ENCODE data around the gene H6PD. TPM values are rescaled to one million over a fixed set of nuclear protein-coding genes. Genes with fewer than 3 reads are reported as not detected.

Gene H6PD
- total RNA-seq, 2 experiments from 2014 or later: 9.3 to 10.4 TPM

GRCh38 chr1:9275567-9276034 lies 41.0 kb downstream of the H6PD start:
- CTCF ChIA-PET: interaction anchor here (0.8 to 4.8 kb wide), 11 partner anchors 9 to 215 kb away, joined by 3 to 36 read pairs (median 4); partner anchors contain the start of gene SPSB1
- Mint-ChIP-seq H3K4me3 (no peak overlapping the region), H3K4me1 (ENCODE audit: low read depth) (peaks cover 35% of the 10 kb centered on the region), H3K36me3 (no peaks in the 10 kb centered on the region), H3K27me3 (peaks cover 6% of the 10 kb centered on the region), H3K27ac (no peak overlapping the region), H3K9me3 (peaks cover 5% of the 10 kb centered on the region)
- intact Hi-C loops (cut with micrococcal nuclease): loop anchor here (2.0 to 5.0 kb wide), 3 partner anchors 13 to 152 kb away; no protein-coding TSS in a partner anchor
- POLR2A ChIA-PET: interaction anchor here (0.6 to 1.3 kb wide), 4 partner anchors 31 to 211 kb away, joined by 3 to 4 read pairs (median 4); no protein-coding TSS in a partner anchor
- DNase-seq: peak; percentile 94

GRCh38 chr1:9278116-9278515 lies 43.5 kb downstream of the H6PD start:
- DNase-seq: no peak
- no peak overlapping the region for H3K27ac Mint-ChIP-seq
- CTCF ChIA-PET: interaction anchor here (0.8 to 4.8 kb wide), 2 partner anchors 12 to 1152 kb away, joined by 3 to 36 read pairs; partner anchors contain the start of gene CENPS
- intact Hi-C loops (cut with micrococcal nuclease): loop anchor here (5.0 kb wide), 2 partner anchors 39 to 149 kb away; no protein-coding TSS in a partner anchor
- peaks cover 5% of the 10 kb centered on the region for H3K9me3 Mint-ChIP-seq
- no peaks in the 10 kb centered on the region for H3K36me3 Mint-ChIP-seq
- POLR2A ChIA-PET: no interaction called here
- no peak overlapping the region for H3K4me3 Mint-ChIP-seq
- H3K4me1 Mint-ChIP-seq (ENCODE audit: low read depth): peaks cover 47% of the 10 kb centered on the region
- peaks cover 11% of the 10 kb centered on the region for H3K27me3 Mint-ChIP-seq

DNA sequence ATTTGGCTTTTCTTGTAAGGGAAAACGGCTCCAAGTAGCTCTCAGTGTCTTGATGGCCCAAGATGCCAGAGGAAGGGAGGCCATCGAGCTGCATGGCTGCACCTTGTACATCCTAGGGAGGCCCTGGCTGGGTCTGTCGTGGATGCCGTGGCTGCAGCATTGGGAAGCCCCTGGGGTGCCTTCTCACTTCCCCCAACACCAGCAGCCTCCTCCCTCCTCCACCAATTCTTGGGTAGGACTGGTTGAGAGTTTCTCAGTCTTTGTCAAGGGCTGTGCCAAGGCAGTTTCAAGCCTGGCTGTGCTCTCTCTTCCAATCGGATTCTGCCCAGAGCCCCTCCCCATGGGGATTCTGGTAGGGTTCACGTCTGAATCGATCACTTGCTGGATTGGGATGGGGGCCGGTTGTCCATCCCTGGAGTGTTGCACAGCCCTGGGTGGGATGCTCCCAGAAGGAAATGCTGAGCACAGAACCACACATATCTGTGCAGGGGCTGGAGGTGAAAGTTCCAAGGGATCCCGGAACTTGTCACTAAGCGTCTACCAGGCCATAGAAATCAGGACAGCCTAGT lies 44.1 kb downstream of the H6PD start:
- ChIA-PET POLR2A (no interaction called here), CTCF (interaction anchor here (1.2 to 4.8 kb wide), 3 partner anchors 10 to 213 kb away, joined by 3 to 36 read pairs (median 5); no protein-coding TSS in a partner anchor)
- DNase-seq: no peak
- Mint-ChIP-seq H3K4me3 (no peak overlapping the region), H3K27me3 (peaks cover 11% of the 10 kb centered on the region), H3K4me1 (ENCODE audit: low read depth) (peaks cover 52% of the 10 kb centered on the region), H3K36me3 (no peaks in the 10 kb centered on the region), H3K27ac (no peak overlapping the region), H3K9me3 (peaks cover 5% of the 10 kb centered on the region)
- intact Hi-C loops (cut with micrococcal nuclease): loop anchor here (5.0 kb wide), 2 partner anchors 39 to 149 kb away; no protein-coding TSS in a partner anchor

GRCh38 chr1:9279172-9279840 lies 44.7 kb downstream of the H6PD start:
- CTCF ChIA-PET: interaction anchor here (1.2 to 2.0 kb wide), 2 partner anchors 10 to 212 kb away, joined by 3 to 5 read pairs; no protein-coding TSS in a partner anchor
- H3K4me3 Mint-ChIP-seq: no peak overlapping the region
- H3K9me3 Mint-ChIP-seq: peaks cover 9% of the 10 kb centered on the region
- H3K27me3 Mint-ChIP-seq: peaks cover 11% of the 10 kb centered on the region
- H3K27ac Mint-ChIP-seq: no peak overlapping the region
- POLR2A ChIA-PET: interaction anchor here (1.3 kb wide), 1 partner anchor 150 kb away, joined by 4 read pairs; no protein-coding TSS in a partner anchor
- H3K4me1 Mint-ChIP-seq (ENCODE audit: low read depth): peaks cover 59% of the 10 kb centered on the region
- intact Hi-C loops (cut with micrococcal nuclease): loop anchor here (5.0 kb wide), 2 partner anchors 38 to 148 kb away; no protein-coding TSS in a partner anchor
- DNase-seq: peak; percentile 52
- no peaks in the 10 kb centered on the region for H3K36me3 Mint-ChIP-seq

- Mint-ChIP-seq H3K9me3 (peaks cover 13% of the 10 kb centered on the region), H3K36me3 (no peaks in the 10 kb centered on the region), H3K27ac (peak overlapping the region; percentile 33), H3K4me3 (peak overlapping the region; percentile 27), H3K4me1 (ENCODE audit: low read depth) (peaks cover 56% of the 10 kb centered on the region), H3K27me3 (peaks cover 8% of the 10 kb centered on the region)
- CTCF ChIA-PET: interaction anchor here (0.7 to 5.4 kb wide), 6 partner anchors 9 to 215 kb away, joined by 3 to 24 read pairs (median 4); no protein-coding TSS in a partner anchor
- DNase-seq: peak; percentile 88
- POLR2A ChIA-PET: interaction anchor here (1.3 kb wide), 1 partner anchor 149 kb away, joined by 4 read pairs; no protein-coding TSS in a partner anchor
- intact Hi-C loops (cut with micrococcal nuclease): loop anchor here (2.0 kb wide), 1 partner anchor 15 kb away; no protein-coding TSS in a partner anchor
These were observed 45.7 kb downstream of the H6PD start for GRCh38 chr1:9280015-9280860.

DNA sequence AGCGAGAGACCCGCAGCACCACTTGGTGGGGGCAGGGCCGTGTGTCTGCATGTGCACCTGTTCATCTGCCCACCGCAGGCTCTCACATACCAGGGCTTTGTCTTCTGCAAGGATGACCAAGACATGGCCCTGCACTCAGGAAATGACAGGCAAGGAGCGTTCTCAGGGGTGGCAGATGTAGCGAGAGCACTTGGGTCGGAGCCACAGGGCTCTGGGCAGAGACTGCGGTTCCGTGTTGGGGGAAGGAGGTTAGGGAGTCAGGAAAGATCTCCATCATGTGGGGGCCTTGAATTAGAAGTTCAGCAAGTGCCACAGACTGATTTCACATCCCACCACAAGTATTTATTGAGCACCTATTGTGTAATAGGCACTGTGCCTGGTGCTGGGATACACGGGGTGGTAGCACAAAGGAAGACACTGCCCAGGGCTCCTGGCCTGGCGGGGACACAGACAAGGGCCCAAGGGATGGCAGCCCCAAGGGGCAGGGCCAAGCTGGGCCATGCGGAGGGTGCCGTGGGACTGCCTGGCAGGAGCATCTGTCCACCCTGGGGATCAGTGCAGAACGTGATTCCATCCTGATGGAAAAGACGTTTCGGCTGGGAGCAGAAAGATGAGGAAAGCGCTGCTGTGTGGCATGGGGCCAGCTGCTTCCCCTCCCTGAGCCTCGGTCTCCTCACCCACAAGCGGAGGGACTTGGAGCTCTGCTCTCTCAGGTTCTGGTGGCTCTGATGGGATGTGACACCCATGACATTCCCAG lies 46.7 kb downstream of the H6PD start:
- Mint-ChIP-seq H3K27me3 (peaks cover 8% of the 10 kb centered on the region), H3K27ac (no peak overlapping the region), H3K4me3 (no peak overlapping the region), H3K36me3 (no peaks in the 10 kb centered on the region), H3K4me1 (ENCODE audit: low read depth) (peaks cover 48% of the 10 kb centered on the region), H3K9me3 (peaks cover 14% of the 10 kb centered on the region)
- ChIA-PET CTCF (interaction anchor here (0.7 to 5.4 kb wide), 7 partner anchors 8 to 214 kb away, joined by 4 to 24 read pairs (median 5); no protein-coding TSS in a partner anchor), POLR2A (interaction anchor here (1.3 kb wide), 1 partner anchor 148 kb away, joined by 4 read pairs; no protein-coding TSS in a partner anchor)
- intact Hi-C loops (cut with micrococcal nuclease): loop anchor here (2.0 kb wide), 1 partner anchor 14 kb away; no protein-coding TSS in a partner anchor
- no peak for DNase-seq

- ChIA-PET POLR2A (no interaction called here), CTCF (interaction anchor here (1.0 to 5.4 kb wide), 6 partner anchors 10 to 212 kb away, joined by 3 to 24 read pairs (median 6); partner anchors contain the start of gene SPSB1)
- Mint-ChIP-seq H3K27me3 (peaks cover 8% of the 10 kb centered on the region), H3K36me3 (no peaks in the 10 kb centered on the region), H3K4me3 (no peak overlapping the region), H3K9me3 (peaks cover 20% of the 10 kb centered on the region), H3K4me1 (ENCODE audit: low read depth) (peaks cover 51% of the 10 kb centered on the region), H3K27ac (no peak overlapping the region)
- intact Hi-C loops (cut with micrococcal nuclease): loop anchor here (2.0 kb wide), 1 partner anchor 13 kb away; no protein-coding TSS in a partner anchor
- DNase-seq: no peak
These were observed 47.5 kb downstream of the H6PD start for GRCh38 chr1:9281908-9282695.

GRCh38 chr1:9282696-9282955 lies 48.1 kb downstream of the H6PD start:
- intact Hi-C loops (cut with micrococcal nuclease): no loop called here
- Mint-ChIP-seq H3K36me3 (no peaks in the 10 kb centered on the region), H3K4me1 (ENCODE audit: low read depth) (peaks cover 51% of the 10 kb centered on the region)

DNA sequence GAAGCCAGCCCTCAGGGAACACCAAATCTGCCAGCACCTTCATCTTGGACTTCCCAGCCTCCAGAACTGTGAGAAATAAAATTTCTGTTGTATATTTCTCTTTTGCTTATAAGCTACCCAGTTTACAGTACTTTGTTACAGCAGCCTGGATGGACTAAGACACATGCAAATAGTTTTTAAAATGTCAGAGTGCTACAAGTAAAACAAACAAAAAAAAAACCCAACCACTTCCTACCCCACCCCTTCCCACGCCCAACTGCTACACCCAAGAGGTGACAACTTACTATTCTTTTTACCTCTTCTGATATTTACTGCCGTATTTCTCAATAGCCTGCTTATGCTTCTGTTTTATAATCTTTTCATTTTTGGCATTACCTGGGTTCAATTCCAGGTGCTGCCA lies 49.5 kb downstream of the H6PD start:
- no peak for DNase-seq
- Mint-ChIP-seq H3K36me3 (peaks cover 4% of the 10 kb centered on the region), H3K27ac (no peak overlapping the region), H3K27me3 (peaks cover 8% of the 10 kb centered on the region), H3K4me1 (ENCODE audit: low read depth) (peaks cover 46% of the 10 kb centered on the region), H3K9me3 (peaks cover 30% of the 10 kb centered on the region), H3K4me3 (no peak overlapping the region)
- CTCF ChIA-PET: interaction anchor here (1.0 to 5.4 kb wide), 4 partner anchors 9 to 210 kb away, joined by 3 to 24 read pairs (median 7); no protein-coding TSS in a partner anchor
- intact Hi-C loops (cut with micrococcal nuclease): no loop called here
- POLR2A ChIA-PET: no interaction called here

More at GRCh38 chr1:9282696-9282955, 48.1 kb downstream of the H6PD start:
- CTCF ChIA-PET: interaction anchor here (1.0 to 5.4 kb wide), 4 partner anchors 10 to 208 kb away, joined by 3 to 24 read pairs (median 5); partner anchors contain the start of gene SPSB1
- POLR2A ChIA-PET: no interaction called here
- H3K27me3 Mint-ChIP-seq: peaks cover 8% of the 10 kb centered on the region
- no peak for DNase-seq
- H3K9me3 Mint-ChIP-seq: peaks cover 24% of the 10 kb centered on the region
- no peak overlapping the region for H3K4me3 Mint-ChIP-seq
- H3K27ac Mint-ChIP-seq: peak overlapping the region; percentile 23

GRCh38 chr1:9286556-9286955 lies 52.0 kb downstream of the H6PD start:
- ChIA-PET CTCF (interaction anchor here (2.2 to 5.9 kb wide), 2 partner anchors 205 to 206 kb away, joined by 7 to 191 read pairs; no protein-coding TSS in a partner anchor), POLR2A (no interaction called here)
- H3K9me3 Mint-ChIP-seq: peaks cover 32% of the 10 kb centered on the region
- H3K27ac Mint-ChIP-seq: no peak overlapping the region
- peaks cover 4% of the 10 kb centered on the region for H3K36me3 Mint-ChIP-seq
- peaks cover 40% of the 10 kb centered on the region for H3K4me1 Mint-ChIP-seq (ENCODE audit: low read depth)
- intact Hi-C loops (cut with micrococcal nuclease): no loop called here
- DNase-seq: no peak
- no peak overlapping the region for H3K4me3 Mint-ChIP-seq
- H3K27me3 Mint-ChIP-seq: no peaks in the 10 kb centered on the region
